IPS-18a (cell line): ENCODE measurements around the gene FOXL3.

Source experiments
- H3K27ac ChIP-seq: one replicate; pipeline ENCODE4 v1.5.1; 2013; ENCODE audit warnings: low read length
- H3K27me3 ChIP-seq: one replicate; pipeline ENCODE4 v1.6.1; 2013; ENCODE audit warnings: mild to moderate bottlenecking, low read length; ENCODE audit not compliant: control insufficient read depth, insufficient read depth
- H3K36me3 ChIP-seq: one replicate; pipeline ENCODE4 v1.6.1; 2013; ENCODE audit warnings: low read depth, low read length; ENCODE audit not compliant: control insufficient read depth
- H3K4me1 ChIP-seq: one replicate; pipeline ENCODE4 v1.6.1; 2013; ENCODE audit warnings: low read depth, low read length; ENCODE audit not compliant: control insufficient read depth
- H3K4me3 ChIP-seq: one replicate; pipeline ENCODE4 v1.5.1; 2013; ENCODE audit warnings: low read length
- H3K9ac ChIP-seq: one replicate; pipeline ENCODE4 v1.6.1; 2013; ENCODE audit warnings: mild to moderate bottlenecking, low read length, moderate library complexity
- H3K9me3 ChIP-seq: one replicate; pipeline ENCODE4 v1.6.1; 2013; ENCODE audit warnings: low read depth, low read length; ENCODE audit not compliant: control insufficient read depth

FOXL3 gene

DNA sequence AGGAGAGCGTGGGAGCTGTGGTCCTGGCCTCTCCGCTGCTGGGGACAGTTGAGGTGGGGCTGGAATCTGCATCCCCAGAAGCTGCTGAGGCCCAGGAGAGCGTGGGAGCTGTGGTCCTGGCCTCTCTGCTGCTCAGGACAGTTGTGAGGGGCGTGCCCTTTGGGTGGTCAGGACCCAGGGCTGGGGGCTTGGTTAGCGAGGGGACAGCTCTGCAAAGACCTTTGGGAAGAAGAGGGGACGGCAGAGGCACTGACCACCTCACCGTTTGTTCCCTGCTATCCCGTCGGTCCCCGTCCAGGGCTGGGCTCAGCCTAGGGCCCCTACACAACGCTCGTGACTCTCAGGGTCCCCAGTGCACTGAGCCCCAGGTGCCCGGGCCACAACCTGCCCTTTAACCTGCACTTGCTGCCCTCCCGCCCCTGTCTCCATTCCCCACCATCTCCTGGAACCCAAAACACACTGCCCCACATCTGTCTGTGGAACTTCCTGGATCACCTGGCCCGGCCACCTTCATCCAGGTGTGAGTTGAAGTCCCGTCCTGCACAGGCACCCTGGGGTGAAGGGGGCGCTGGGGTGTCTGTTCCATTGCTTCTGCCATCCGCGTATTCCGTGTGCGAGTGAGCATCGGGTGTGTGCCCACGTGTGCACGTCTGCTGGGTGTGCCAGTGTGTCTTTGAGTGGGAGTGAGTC is 14.1 kb downstream of the FOXL3 start:
- no peaks in the 10 kb centered on the region for H3K27me3 ChIP-seq
- H3K27ac ChIP-seq = no peak overlapping the region
- no peak overlapping the region for H3K4me3 ChIP-seq

DNA sequence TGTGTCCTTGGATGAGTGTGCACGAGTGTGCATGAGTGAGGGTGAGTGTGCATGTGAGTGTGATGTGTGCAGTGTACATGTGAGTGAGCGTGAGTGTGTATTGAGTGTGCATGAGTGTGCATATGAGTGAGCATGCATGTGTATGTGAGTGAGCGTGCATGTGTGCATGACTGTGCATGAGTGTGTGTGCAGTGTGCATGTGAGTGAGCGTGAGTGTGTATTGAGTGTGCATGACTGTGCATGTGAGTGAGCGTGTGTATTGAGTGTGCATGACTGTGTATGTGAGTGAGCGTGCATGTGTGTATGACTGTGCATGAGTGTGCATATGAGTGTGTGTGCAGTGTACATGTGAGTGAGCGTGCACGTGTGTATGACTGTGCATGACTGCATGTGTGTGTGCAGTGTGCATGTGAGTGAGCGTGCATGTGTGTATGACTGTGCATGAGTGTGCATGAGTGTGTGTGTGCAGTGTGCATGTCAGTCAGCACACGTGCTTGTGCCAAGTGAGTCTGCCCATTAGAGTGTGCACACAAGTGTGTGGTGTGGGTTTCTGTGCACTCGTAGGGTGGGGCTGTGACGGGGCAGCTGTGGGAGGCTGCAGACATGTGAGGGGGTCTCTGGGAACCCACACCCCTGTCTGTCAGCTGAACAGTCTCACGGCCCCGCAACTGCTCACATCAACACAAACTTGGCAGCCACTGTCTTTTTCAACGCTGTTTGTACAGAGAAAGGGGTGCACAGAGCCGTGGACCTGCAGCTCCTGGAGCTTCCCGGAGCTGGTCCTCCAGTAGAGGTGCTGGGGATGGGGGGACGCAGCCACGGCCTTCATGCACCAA is 14.8 kb downstream of the FOXL3 start:
- Histone ChIP-seq H3K9ac (no peak overlapping the region), H3K9me3 (no peaks in the 10 kb centered on the region), H3K4me3 (no peak overlapping the region), H3K27ac (no peak overlapping the region), H3K4me1 (no peaks in the 10 kb centered on the region), H3K27me3 (no peaks in the 10 kb centered on the region), H3K36me3 (no peaks in the 10 kb centered on the region)

More for the DNA sequence above, 14.1 kb downstream of the FOXL3 start:
- H3K4me1 ChIP-seq = no peaks in the 10 kb centered on the region
- H3K9ac ChIP-seq = no peak overlapping the region
- no peaks in the 10 kb centered on the region for H3K9me3 ChIP-seq
- no peaks in the 10 kb centered on the region for H3K36me3 ChIP-seq

GRCh38 chr7:305410-306151 is 15.6 kb downstream of the FOXL3 start:
- Histone ChIP-seq H3K36me3 (no peaks in the 10 kb centered on the region), H3K9ac (no peak overlapping the region), H3K4me3 (no peak overlapping the region), H3K9me3 (no peaks in the 10 kb centered on the region), H3K4me1 (no peaks in the 10 kb centered on the region), H3K27ac (no peak overlapping the region), H3K27me3 (no peaks in the 10 kb centered on the region)

GRCh38 chr7:307970-308369 is 18.0 kb downstream of the FOXL3 start:
- Histone ChIP-seq H3K4me1 (no peaks in the 10 kb centered on the region), H3K27ac (no peak overlapping the region), H3K27me3 (no peaks in the 10 kb centered on the region), H3K9ac (no peak overlapping the region), H3K4me3 (no peak overlapping the region), H3K9me3 (no peaks in the 10 kb centered on the region), H3K36me3 (no peaks in the 10 kb centered on the region)

- H3K4me3 ChIP-seq = no peak overlapping the region
- H3K27me3 ChIP-seq = no peaks in the 10 kb centered on the region
- no peaks in the 10 kb centered on the region for H3K4me1 ChIP-seq
- no peak overlapping the region for H3K27ac ChIP-seq
- H3K9me3 ChIP-seq = no peaks in the 10 kb centered on the region
- no peaks in the 10 kb centered on the region for H3K36me3 ChIP-seq
- H3K9ac ChIP-seq = no peak overlapping the region
These were observed 19.7 kb downstream of the FOXL3 start for GRCh38 chr7:309586-310228.

DNA sequence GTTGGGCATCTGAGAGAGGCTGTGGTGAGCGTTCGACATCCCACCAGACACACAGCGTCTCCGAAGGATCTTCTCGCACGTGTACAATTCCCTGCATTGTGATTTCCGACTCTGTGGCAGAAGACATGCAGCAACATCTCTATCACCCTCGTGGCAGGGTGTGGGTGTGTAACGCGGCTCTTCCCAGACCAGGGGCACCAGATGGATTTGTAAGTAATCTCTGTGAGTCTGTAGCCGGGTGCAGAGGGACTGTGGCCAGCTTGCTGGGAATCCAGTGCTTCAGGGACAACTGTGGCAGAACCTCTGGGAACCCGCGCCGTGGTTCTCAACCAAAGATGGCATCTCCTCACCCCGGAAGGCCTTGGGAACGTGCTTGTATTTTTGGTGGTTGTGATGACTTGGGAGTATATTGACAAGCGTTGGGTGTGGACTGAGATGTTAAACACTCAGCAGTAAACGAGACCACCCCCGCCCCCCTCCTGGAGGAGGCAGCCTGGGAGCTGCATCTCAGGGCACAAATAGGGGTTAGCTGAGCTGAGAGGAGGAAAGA is 21.2 kb downstream of the FOXL3 start:
- no peak overlapping the region for H3K9ac ChIP-seq
- no peaks in the 10 kb centered on the region for H3K36me3 ChIP-seq
- no peaks in the 10 kb centered on the region for H3K9me3 ChIP-seq
- no peaks in the 10 kb centered on the region for H3K4me1 ChIP-seq
- no peak overlapping the region for H3K27ac ChIP-seq
- H3K27me3 ChIP-seq = no peaks in the 10 kb centered on the region
- no peak overlapping the region for H3K4me3 ChIP-seq

DNA sequence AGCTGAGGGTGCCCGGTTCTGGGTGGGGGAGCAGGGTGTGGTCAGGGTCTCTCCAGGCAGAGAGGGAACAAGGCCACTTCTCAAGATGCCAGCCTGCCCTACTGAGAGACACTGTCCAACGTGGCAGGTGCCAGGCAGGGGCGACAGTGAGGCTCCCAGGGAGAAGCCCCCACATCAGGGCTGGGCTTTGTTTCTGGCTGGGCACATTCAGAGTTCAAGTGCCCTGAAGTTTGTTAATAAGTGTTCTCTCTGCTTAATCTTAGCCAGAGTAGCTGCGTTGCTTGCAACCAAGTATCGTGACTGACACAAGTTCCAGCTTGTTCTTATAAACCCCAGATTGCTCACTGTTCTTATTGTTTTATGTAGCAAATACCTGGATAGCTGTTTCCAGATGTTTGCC is 21.8 kb downstream of the FOXL3 start:
- Histone ChIP-seq H3K9ac (no peak overlapping the region), H3K4me3 (no peak overlapping the region)

GRCh38 chr7:312424-312823 is 22.5 kb downstream of the FOXL3 start:
- no peak overlapping the region for H3K27ac ChIP-seq
- no peak overlapping the region for H3K4me3 ChIP-seq
- no peaks in the 10 kb centered on the region for H3K9me3 ChIP-seq
- H3K9ac ChIP-seq = no peak overlapping the region
- H3K27me3 ChIP-seq = no peaks in the 10 kb centered on the region
- no peaks in the 10 kb centered on the region for H3K36me3 ChIP-seq
- no peaks in the 10 kb centered on the region for H3K4me1 ChIP-seq

More for the DNA sequence above, 21.8 kb downstream of the FOXL3 start:
- Histone ChIP-seq H3K27ac (no peak overlapping the region), H3K36me3 (no peaks in the 10 kb centered on the region), H3K9me3 (no peaks in the 10 kb centered on the region), H3K4me1 (no peaks in the 10 kb centered on the region), H3K27me3 (no peaks in the 10 kb centered on the region)

GRCh38 chr7:314853-315252 is 24.9 kb downstream of the FOXL3 start:
- no peaks in the 10 kb centered on the region for H3K36me3 ChIP-seq
- no peaks in the 10 kb centered on the region for H3K27me3 ChIP-seq
- H3K4me1 ChIP-seq = no peaks in the 10 kb centered on the region
- no peak overlapping the region for H3K4me3 ChIP-seq
- H3K27ac ChIP-seq = no peak overlapping the region
- H3K9me3 ChIP-seq = no peaks in the 10 kb centered on the region
- H3K9ac ChIP-seq = no peak overlapping the region

GRCh38 chr7:315516-316265 is 25.7 kb downstream of the FOXL3 start:
- no peak overlapping the region for H3K27ac ChIP-seq
- H3K36me3 ChIP-seq = no peaks in the 10 kb centered on the region
- H3K4me3 ChIP-seq = no peak overlapping the region
- no peaks in the 10 kb centered on the region for H3K27me3 ChIP-seq
- H3K9me3 ChIP-seq = no peaks in the 10 kb centered on the region
- no peaks in the 10 kb centered on the region for H3K4me1 ChIP-seq
- no peak overlapping the region for H3K9ac ChIP-seq
